ELR (cell line): Measurements from ENCODE around the gene PTPRN2.
"Not testable (repeated sequence)": the region's sequence is repeated elsewhere in the genome, so short reads cannot be mapped to it uniquely, and the experiment has no call there.

ENCODE experiments used
- DNase-seq: peaks from one replicate; pipeline ENCODE4 v3.0.0-alpha.2; 2015; ENCODE audit warnings: low read depth

The PTPRN2 gene

GRCh38 chr7:158532093-158532627 is 55.5 kb downstream of the PTPRN2 start:
- no peak for DNase-seq

- no peak for DNase-seq
Measured at GRCh38 chr7:158531661-158532060, 56.0 kb downstream of the PTPRN2 start.

GRCh38 chr7:158530800-158531609 is 56.6 kb downstream of the PTPRN2 start:
- no peak for DNase-seq

GRCh38 chr7:158529181-158530096 is 58.2 kb downstream of the PTPRN2 start:
- DNase-seq = no peak

- DNase-seq = no peak
Measured at GRCh38 chr7:158527915-158528502, 59.6 kb downstream of the PTPRN2 start.

- no peak for DNase-seq
Measured at GRCh38 chr7:158527495-158527894, 60.1 kb downstream of the PTPRN2 start.

GRCh38 chr7:158527038-158527437 is 60.6 kb downstream of the PTPRN2 start:
- DNase-seq = no peak

GRCh38 chr7:158526531-158526930 is 61.1 kb downstream of the PTPRN2 start:
- no peak for DNase-seq

GRCh38 chr7:158525648-158526484 is 61.8 kb downstream of the PTPRN2 start:
- no peak for DNase-seq

- DNase-seq = no peak
Measured at GRCh38 chr7:158524749-158525635, 62.6 kb downstream of the PTPRN2 start.

GRCh38 chr7:158524286-158524685 is 63.3 kb downstream of the PTPRN2 start:
- not testable (repeated sequence) for DNase-seq

GRCh38 chr7:158523877-158524276 is 63.7 kb downstream of the PTPRN2 start:
- DNase-seq = not testable (repeated sequence)

GRCh38 chr7:158523165-158523856 is 64.3 kb downstream of the PTPRN2 start:
- not testable (repeated sequence) for DNase-seq

GRCh38 chr7:158521795-158522194 is 65.8 kb downstream of the PTPRN2 start:
- not testable (repeated sequence) for DNase-seq

GRCh38 chr7:158520825-158521224 is 66.8 kb downstream of the PTPRN2 start:
- DNase-seq = no peak

GRCh38 chr7:158519633-158520174 is 67.9 kb downstream of the PTPRN2 start:
- no peak for DNase-seq

GRCh38 chr7:158518980-158519632 is 68.5 kb downstream of the PTPRN2 start:
- DNase-seq = no peak

GRCh38 chr7:158517571-158517970 is 70.1 kb downstream of the PTPRN2 start:
- DNase-seq = no peak

- DNase-seq = no peak
Measured at GRCh38 chr7:158517072-158517471, 70.6 kb downstream of the PTPRN2 start.
